ENCODE measurements around the gene FLCN.

The FLCN gene

GRCh38 chr17:17217995-17218394, 19.0 kb downstream of the FLCN start:
- peaks cover 81% of the 10 kb centered on the region for H3K36me3 ChIP-seq (ENCODE audit: insufficient read depth, insufficient read length, low read length)
- H3K9me3 ChIP-seq (ENCODE audit: insufficient read depth, low read length) = no peaks in the 10 kb centered on the region
- no peaks in the 10 kb centered on the region for H3K4me1 ChIP-seq (ENCODE audit: insufficient read depth, insufficient read length)
- DNase-seq (ENCODE audit: low read depth, low spot score) = no peak
- no peak for TF ChIP-seq ZNF274 (IDR thresholded peaks at IDR 0.05; ENCODE audit: low read depth, low read length)
- TF ChIP-seq YY1 (IDR thresholded peaks at IDR 0.05; ENCODE audit: insufficient read depth, insufficient read length) = no peak
- TF ChIP-seq SUZ12 (IDR thresholded peaks at IDR 0.05; ENCODE audit: extremely low read depth, insufficient read depth, insufficient read length) = no peak
- no peak overlapping the region for H3K9ac ChIP-seq (ENCODE audit: insufficient read length, low read depth)
- no peaks in the 10 kb centered on the region for H3K27me3 ChIP-seq (ENCODE audit: insufficient read depth, insufficient read length)
- H3K4me3 ChIP-seq (ENCODE audit: insufficient read length, low read depth) = no peak overlapping the region

- H3K27me3 ChIP-seq (ENCODE audit: insufficient read depth, insufficient read length) = no peaks in the 10 kb centered on the region
- peaks cover 80% of the 10 kb centered on the region for H3K36me3 ChIP-seq (ENCODE audit: insufficient read depth, insufficient read length, low read length)
- H3K9ac ChIP-seq (ENCODE audit: insufficient read length, low read depth) = no peak overlapping the region
- H3K4me1 ChIP-seq (ENCODE audit: insufficient read depth, insufficient read length) = no peaks in the 10 kb centered on the region
- no peak for DNase-seq (ENCODE audit: low read depth, low spot score)
- H3K9me3 ChIP-seq (ENCODE audit: insufficient read depth, low read length) = no peaks in the 10 kb centered on the region
- H3K4me3 ChIP-seq (ENCODE audit: insufficient read length, low read depth) = no peak overlapping the region
- no peak for TF ChIP-seq ZNF274 (IDR thresholded peaks at IDR 0.05; ENCODE audit: low read depth, low read length)
- TF ChIP-seq SUZ12 (IDR thresholded peaks at IDR 0.05; ENCODE audit: extremely low read depth, insufficient read depth, insufficient read length) = no peak
- TF ChIP-seq YY1 (IDR thresholded peaks at IDR 0.05; ENCODE audit: insufficient read depth, insufficient read length) = no peak
These were observed 20.2 kb downstream of the FLCN start for GRCh38 chr17:17216776-17217175.

GRCh38 chr17:17216236-17216635, 20.7 kb downstream of the FLCN start:
- no peak for DNase-seq (ENCODE audit: low read depth, low spot score)
- no peaks in the 10 kb centered on the region for H3K9me3 ChIP-seq (ENCODE audit: insufficient read depth, low read length)
- no peak overlapping the region for H3K4me3 ChIP-seq (ENCODE audit: insufficient read length, low read depth)
- TF ChIP-seq ZNF274 (IDR thresholded peaks at IDR 0.05; ENCODE audit: low read depth, low read length) = no peak
- TF ChIP-seq SUZ12 (IDR thresholded peaks at IDR 0.05; ENCODE audit: extremely low read depth, insufficient read depth, insufficient read length) = no peak
- no peak for TF ChIP-seq YY1 (IDR thresholded peaks at IDR 0.05; ENCODE audit: insufficient read depth, insufficient read length)
- peaks cover 77% of the 10 kb centered on the region for H3K36me3 ChIP-seq (ENCODE audit: insufficient read depth, insufficient read length, low read length)
- no peaks in the 10 kb centered on the region for H3K4me1 ChIP-seq (ENCODE audit: insufficient read depth, insufficient read length)
- H3K27me3 ChIP-seq (ENCODE audit: insufficient read depth, insufficient read length) = no peaks in the 10 kb centered on the region
- H3K9ac ChIP-seq (ENCODE audit: insufficient read length, low read depth) = no peak overlapping the region

GRCh38 chr17:17215575-17215974, 21.4 kb downstream of the FLCN start:
- H3K9ac ChIP-seq (ENCODE audit: insufficient read length, low read depth) = no peak overlapping the region
- H3K27me3 ChIP-seq (ENCODE audit: insufficient read depth, insufficient read length) = no peaks in the 10 kb centered on the region
- TF ChIP-seq YY1 (IDR thresholded peaks at IDR 0.05; ENCODE audit: insufficient read depth, insufficient read length) (no peak), ZNF274 (IDR thresholded peaks at IDR 0.05; ENCODE audit: low read depth, low read length) (no peak), SUZ12 (IDR thresholded peaks at IDR 0.05; ENCODE audit: extremely low read depth, insufficient read depth, insufficient read length) (no peak)
- H3K4me1 ChIP-seq (ENCODE audit: insufficient read depth, insufficient read length) = no peaks in the 10 kb centered on the region
- no peak overlapping the region for H3K4me3 ChIP-seq (ENCODE audit: insufficient read length, low read depth)
- H3K9me3 ChIP-seq (ENCODE audit: insufficient read depth, low read length) = no peaks in the 10 kb centered on the region
- H3K36me3 ChIP-seq (ENCODE audit: insufficient read depth, insufficient read length, low read length) = peaks cover 73% of the 10 kb centered on the region
- no peak for DNase-seq (ENCODE audit: low read depth, low spot score)

- Histone ChIP-seq H3K9me3 (ENCODE audit: insufficient read depth, low read length) (no peaks in the 10 kb centered on the region), H3K4me1 (ENCODE audit: insufficient read depth, insufficient read length) (no peaks in the 10 kb centered on the region), H3K4me3 (ENCODE audit: insufficient read length, low read depth) (no peak overlapping the region), H3K9ac (ENCODE audit: insufficient read length, low read depth) (no peak overlapping the region), H3K36me3 (ENCODE audit: insufficient read depth, insufficient read length, low read length) (peaks cover 67% of the 10 kb centered on the region), H3K27me3 (ENCODE audit: insufficient read depth, insufficient read length) (no peaks in the 10 kb centered on the region)
- no peak for TF ChIP-seq YY1 (IDR thresholded peaks at IDR 0.05; ENCODE audit: insufficient read depth, insufficient read length)
- TF ChIP-seq SUZ12 (IDR thresholded peaks at IDR 0.05; ENCODE audit: extremely low read depth, insufficient read depth, insufficient read length) = no peak
- TF ChIP-seq ZNF274 (IDR thresholded peaks at IDR 0.05; ENCODE audit: low read depth, low read length) = no peak
- no peak for DNase-seq (ENCODE audit: low read depth, low spot score)
These were observed 22.1 kb downstream of the FLCN start for GRCh38 chr17:17214646-17215436.

GRCh38 chr17:17213775-17214174, 23.2 kb downstream of the FLCN start:
- TF ChIP-seq SUZ12 (IDR thresholded peaks at IDR 0.05; ENCODE audit: extremely low read depth, insufficient read depth, insufficient read length) (no peak), ZNF274 (IDR thresholded peaks at IDR 0.05; ENCODE audit: low read depth, low read length) (no peak), YY1 (IDR thresholded peaks at IDR 0.05; ENCODE audit: insufficient read depth, insufficient read length) (no peak)
- Histone ChIP-seq H3K27me3 (ENCODE audit: insufficient read depth, insufficient read length) (no peaks in the 10 kb centered on the region), H3K9me3 (ENCODE audit: insufficient read depth, low read length) (no peaks in the 10 kb centered on the region), H3K9ac (ENCODE audit: insufficient read length, low read depth) (no peak overlapping the region), H3K36me3 (ENCODE audit: insufficient read depth, insufficient read length, low read length) (peaks cover 64% of the 10 kb centered on the region), H3K4me1 (ENCODE audit: insufficient read depth, insufficient read length) (no peaks in the 10 kb centered on the region), H3K4me3 (ENCODE audit: insufficient read length, low read depth) (no peak overlapping the region)
- no peak for DNase-seq (ENCODE audit: low read depth, low spot score)

- TF ChIP-seq ZNF274 (IDR thresholded peaks at IDR 0.05; ENCODE audit: low read depth, low read length) = no peak
- TF ChIP-seq YY1 (IDR thresholded peaks at IDR 0.05; ENCODE audit: insufficient read depth, insufficient read length) = no peak
- TF ChIP-seq SUZ12 (IDR thresholded peaks at IDR 0.05; ENCODE audit: extremely low read depth, insufficient read depth, insufficient read length) = no peak
- Histone ChIP-seq H3K4me1 (ENCODE audit: insufficient read depth, insufficient read length) (no peaks in the 10 kb centered on the region), H3K27me3 (ENCODE audit: insufficient read depth, insufficient read length) (no peaks in the 10 kb centered on the region), H3K9ac (ENCODE audit: insufficient read length, low read depth) (no peak overlapping the region), H3K36me3 (ENCODE audit: insufficient read depth, insufficient read length, low read length) (peaks cover 13% of the 10 kb centered on the region), H3K4me3 (ENCODE audit: insufficient read length, low read depth) (no peak overlapping the region), H3K9me3 (ENCODE audit: insufficient read depth, low read length) (no peaks in the 10 kb centered on the region)
- DNase-seq (ENCODE audit: low read depth, low spot score) = no peak
These were observed 29.0 kb downstream of the FLCN start for GRCh38 chr17:17207998-17208397.
